Stimulated activated CD4-positive, alpha-beta T cell treated with anti-CD3 and anti-CD28 coated beads, Interleukin-4, amount 100 ng/mL, for 4 hours (primary cell): ENCODE results near the gene HRH3.

Source experiments
- DNase-seq, 2 experiments: peaks; one replicate each; pipeline ENCODE4 v3.0.0-alpha.2; 2020

The HRH3 gene

DNA sequence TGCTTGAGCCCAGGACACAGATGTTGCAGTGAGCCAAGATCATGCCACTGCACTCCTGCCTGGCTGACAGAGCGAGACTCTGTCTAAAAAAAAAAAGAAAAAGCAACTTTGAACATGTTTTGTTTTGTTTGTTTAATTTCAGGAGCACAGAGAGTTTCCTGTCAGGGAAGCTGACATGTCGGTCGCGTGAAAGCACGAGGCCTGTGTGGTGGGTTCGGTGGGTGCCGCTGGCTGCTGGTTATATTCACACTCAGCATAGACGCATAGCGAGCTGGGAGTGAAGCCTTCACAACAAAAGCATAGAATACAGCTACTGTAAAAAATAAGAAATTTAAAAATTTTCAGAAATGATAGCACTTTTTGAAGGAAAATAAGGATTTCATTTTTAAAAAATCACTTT is 22.8 kb downstream of the HRH3 start:
- DNase-seq = no peak

DNA sequence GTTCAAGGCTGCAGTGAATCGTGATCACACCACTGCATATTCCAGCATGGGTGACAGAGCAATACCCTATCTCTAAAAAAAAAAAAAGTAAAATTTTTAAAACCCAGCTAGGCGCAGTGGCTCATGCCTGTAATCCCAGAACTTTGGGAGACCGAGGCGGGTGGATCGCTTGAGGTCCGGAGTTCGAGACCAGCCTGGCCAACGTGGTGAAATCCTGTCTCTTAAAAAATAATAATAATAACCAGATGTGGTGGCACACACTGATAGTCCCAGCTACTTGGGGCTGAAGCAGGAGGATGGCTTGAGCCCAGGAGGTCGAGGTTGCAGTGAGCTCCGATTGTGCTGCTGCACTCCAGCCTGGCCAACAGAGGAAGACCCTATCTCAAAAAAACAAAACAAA is 23.8 kb downstream of the HRH3 start:
- no peak for DNase-seq

GRCh38 chr20:62195736-62196135 is 24.3 kb downstream of the HRH3 start:
- no peak for DNase-seq

DNA sequence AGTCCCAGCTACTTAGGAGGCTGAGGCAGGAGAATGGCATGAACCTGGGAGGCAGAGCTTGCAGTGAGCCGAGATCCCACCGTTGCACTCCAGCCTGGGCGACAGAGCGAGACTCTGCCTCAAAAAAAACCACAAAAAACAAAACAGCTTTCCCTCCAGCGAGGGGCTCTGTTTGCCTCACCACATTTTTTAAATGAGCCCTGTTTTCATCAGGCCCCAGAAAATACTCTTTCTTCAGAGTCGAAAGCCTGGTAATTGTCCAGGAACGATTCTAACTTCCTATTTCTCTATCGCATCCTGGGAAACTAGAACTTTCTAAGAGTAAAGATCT is 25.0 kb downstream of the HRH3 start:
- no peak for DNase-seq

DNA sequence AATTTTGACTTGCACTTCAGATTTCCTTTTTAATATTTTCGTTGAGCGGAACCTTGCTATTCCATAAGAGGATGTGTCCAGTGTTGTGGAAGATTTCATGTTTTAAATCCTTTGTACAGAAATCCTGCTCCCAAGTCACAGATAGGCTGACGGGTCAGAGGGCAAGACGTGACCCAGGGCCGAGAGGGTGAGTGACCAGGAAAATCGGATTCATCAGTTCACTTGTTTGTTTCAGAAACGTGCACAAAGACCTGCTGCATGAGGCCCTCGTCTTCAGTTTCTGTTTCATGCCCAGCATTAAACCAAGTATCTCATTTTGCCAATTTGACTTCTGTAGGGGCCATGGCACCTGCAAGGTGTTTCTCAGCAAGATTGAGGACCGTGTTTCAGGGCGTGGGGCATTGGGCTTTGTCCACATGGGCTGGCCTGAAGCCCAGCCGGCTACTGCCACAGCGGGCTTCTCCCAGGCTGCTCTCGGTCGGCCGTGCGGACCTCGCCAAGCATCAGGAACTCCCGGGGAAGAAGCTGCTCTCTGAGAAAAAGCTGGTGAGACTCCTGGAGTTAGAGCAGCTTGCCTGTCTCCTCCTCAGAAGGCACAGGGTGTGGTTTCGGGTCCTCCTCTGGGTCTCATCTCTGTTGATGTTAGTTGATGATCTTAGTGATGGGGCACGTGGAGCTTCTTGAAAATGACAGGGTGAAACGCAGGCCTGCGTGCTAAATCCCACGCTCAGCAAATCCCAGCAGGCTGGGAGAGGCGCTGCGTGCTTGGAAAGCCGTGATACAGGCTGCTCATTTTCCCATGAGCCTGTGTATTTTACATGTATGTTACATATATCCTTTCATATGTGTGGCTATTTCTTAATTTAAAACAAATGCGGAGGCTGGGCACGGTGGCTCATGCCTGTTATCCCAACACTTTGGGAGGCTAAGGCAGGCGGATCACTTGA is 26.7 kb downstream of the HRH3 start:
- DNase-seq = no peak

GRCh38 chr20:62192635-62193034 is 27.4 kb downstream of the HRH3 start:
- no peak for DNase-seq

DNA sequence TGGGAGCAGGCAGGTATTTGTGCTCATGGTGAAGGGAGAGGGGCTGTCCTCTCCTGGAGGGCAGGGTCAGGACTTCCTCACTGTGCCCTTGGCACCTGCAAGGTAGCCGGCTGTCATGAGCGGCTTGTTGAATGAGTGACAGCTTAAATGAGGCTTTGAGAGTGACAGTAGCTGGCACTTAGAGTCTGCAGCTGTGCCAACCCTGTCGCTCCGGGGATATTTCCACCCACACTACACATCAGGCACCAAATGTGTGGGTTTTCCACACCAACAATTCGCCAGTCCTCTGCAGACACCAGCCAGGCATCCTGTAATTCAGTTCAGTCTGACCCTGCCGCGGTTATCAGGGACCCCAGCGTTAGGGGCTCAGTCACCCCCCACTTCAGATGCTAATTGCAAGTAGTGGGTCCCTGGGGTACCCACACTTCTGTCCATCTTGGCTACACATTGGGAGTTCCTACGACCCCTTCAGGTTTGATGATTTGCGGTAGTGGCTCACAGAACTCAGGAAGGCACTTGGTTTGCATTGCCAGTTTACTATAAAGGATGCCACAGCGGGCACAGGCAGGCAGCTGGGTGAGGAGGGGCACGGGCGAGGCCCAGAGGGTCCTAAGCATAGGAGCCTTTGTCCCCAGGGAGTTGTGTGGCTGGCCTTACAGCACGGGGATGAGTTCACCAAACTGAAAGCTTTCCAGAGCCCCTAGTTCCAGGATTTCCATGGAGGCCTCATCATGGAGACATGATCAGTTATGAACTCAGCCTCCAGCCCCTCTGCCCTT is 28.1 kb downstream of the HRH3 start:
- no peak for DNase-seq

DNA sequence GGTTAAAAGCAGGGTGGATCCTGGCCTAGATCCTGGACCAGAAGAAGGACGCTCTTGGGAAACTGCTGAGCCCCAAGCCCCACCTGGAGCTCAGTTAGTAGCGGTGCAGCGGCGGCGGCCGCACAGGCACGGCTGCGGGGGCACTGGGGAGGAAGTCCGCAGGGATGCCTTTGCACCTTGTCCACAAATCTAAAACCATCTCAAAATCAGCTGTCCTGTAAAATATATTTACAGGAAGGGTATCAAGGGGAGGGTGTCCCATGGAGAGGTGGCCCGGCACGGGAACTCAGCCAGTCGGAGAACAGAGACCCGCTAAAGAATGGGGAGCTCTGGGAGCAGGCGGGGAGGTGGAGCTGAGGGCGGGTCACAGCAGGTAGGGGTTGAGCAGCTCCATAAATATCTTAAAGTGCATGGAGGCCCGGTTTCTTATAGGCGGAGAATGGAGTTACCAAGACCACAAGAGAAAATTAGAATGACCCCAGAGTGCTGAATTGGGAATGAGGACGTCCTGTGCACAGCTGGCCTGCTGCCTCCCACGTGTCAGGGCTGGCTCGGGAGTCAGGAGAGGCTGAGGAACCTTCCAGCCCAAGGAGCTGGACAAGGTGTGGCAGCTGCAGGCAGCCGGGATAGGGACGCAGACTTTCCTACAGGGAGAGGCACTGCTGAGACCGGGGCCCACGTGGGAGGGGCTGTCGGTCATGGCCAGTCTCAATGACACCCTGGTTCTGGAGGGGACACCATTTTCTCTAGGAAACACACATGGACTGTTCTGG is 29.3 kb downstream of the HRH3 start:
- no peak for DNase-seq

DNA sequence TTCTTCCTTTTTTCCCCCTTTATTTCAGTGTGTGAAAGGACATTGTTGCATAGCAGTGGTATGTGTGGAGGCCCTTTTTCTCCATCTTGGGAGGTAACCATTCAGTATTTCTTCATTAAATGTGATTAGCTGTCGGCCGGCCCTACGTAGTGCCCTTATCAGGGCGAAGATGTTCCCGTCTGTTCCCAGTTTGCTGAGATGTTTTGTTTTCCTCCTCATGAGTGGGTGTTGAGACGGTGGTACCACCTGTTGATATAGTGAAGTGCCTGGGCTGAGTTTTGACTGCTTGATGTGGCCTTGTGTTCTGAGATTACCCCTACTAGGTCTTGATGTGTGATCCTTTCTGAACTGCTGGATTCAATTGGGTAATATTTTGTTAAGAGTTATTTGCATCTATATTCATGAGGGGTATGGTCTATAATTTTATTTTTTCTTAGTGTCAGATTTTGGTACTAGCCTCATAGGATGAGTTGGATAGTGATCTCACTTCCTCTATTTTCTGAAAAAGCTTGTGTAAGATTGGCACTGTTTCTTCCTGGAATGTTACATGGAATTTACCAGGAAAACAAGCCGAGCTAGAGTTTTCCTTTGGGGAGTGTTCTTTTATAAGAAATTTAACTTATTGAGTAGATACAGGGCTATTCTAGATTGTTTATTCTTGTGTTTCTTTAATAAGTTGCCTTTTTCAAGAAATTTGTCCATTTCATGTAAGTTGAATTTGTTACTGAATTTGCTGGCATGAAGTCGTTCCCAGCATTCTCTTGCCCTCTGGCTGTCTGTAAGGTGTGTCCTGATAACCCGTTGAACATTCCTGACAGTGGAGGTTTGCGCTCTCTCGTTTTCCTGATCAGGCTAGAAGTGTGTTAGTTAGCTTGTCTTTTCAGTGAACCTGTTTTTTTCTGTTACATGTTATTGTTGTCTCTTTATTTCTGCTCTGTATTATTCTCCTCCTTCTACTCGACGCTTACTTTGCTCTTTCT is 32.9 kb downstream of the HRH3 start:
- no peak for DNase-seq

- no peak for DNase-seq
Measured at GRCh38 chr20:62186096-62186426, 34.0 kb downstream of the HRH3 start.

DNA sequence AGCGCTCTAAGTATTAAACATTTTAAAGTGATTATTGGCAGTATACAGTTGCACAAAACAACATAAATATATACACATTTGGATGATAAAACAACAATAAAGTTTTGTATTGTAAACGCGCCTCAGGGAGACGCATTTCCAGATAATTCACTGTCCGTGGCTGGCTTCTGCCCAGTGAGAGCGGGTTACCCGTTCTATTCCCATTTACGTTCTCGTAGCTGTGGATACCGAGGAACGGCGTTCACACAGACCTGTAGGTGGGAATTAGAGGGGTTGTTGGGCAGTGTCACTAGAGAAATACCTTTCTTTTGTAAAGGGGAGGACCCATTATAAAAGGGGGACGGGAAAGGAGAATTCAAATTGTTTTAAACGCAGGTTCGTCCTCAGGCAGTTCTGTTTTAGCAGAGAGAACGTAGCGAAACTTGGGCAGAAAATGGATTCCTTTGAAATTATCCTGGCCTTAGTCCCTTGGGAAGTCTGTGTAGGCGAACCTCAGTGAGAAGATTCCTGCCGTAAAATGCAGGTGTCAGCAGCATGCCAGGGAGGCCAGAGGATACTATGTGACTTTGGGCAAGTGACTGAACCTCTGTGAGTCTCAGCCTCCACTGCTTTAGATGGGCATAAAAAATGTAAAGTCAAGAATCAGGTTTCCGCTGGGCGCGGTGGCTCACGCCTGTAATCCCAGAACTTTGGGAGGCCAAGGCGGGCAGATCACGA is 36.5 kb downstream of the HRH3 start:
- no peak for DNase-seq

DNA sequence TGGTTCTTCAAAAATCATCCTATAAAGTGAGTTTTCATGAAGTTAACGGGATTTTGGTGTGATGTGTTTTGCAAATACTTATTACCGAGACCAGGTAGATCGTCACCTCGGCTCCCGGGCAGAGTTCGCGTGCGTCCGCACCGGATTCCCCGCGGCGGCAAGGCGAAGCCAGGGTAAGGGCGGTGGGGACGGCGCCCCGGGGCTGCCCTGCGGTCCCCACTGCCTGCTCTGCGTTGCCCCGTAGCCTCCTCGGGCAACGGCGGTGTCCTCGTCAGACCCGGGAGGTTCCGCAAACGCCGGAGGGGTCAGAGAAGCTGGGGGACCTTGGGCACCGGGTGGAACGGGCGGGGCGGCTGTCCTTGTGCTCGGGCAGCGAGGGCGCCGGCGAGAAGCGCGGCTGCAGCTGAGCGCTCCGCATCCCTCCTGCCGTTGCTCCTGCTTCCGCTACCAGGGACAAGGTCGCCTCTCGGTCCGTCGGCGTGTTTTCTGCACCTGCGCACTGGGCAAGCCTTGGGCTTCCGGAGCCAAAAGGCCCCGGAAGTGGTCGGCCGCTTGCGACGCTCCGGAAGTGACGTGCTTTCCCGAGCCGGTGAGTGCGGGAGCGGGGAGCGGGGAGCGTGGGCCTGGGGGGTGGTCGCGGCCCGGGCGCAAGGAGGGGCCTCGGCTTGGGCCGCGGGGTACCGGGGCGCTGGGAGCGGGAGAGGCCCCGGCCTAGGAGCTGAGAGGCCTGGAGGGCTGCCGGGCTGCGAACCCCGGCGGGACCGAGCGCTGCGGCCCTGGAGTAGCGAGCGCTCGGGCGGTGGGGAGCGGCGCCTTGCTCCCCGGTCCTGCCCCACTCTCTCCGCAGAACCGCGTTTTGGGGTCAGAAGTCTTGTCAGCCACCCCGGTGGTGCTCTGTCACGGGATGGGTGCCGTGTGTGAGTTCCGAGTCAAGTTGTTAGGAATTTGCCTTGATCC is 37.3 kb downstream of the HRH3 start, which contains the start of gene MTG2:
MTG2 (plus strand) TSS at position 560 of the 957 bp plus-strand sequence. CDS start 10,393 bp downstream, outside the sequence.
- peak; percentile 93 to 94 for DNase-seq

- DNase-seq = no peak
Measured at GRCh38 chr20:62181808-62182207, 38.3 kb downstream of the HRH3 start.

- no peak for DNase-seq
Measured at GRCh38 chr20:62179162-62179504, 40.9 kb downstream of the HRH3 start.

DNA sequence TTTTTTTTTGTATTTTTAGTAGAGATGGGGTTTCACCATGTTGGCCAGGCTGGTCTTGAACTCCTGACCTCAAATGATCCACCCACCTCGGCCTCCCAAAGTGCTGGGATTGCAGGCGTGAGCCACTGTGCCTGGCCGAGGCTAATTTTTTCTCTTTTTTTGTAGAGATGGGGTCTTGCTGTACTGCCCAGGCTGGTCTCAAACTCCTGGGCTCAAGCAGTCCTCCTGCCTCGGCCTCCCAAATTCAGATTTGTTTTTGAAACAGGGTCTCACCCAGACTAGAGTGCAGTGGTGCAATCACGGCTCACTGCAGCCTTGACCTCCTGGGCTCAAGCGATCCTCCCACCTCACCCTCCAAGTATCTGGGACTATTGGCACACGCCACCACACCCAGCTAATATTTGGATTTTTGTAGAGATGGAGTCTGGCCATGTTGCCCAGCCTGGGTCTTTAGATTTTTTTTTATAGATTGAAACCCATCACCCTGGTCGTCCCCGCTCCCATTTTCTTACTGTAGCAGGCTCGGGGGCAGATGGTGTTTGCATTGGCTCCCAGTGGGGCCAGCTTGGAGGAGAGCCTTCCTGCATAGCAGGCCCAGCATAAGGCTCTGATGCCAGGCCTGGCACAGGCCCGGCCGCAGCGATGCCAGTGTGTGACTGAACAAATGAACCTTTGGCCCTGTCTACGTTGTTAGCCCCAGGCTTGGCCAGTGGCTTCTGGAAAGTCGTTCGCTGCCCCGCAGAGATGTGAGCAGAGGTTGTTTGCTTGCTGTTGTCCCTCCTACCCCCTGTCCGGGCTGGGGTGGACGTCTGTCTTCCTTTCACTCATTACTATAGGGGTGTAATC is 41.5 kb downstream of the HRH3 start:
- no peak for DNase-seq

GRCh38 chr20:62177307-62177706 is 42.8 kb downstream of the HRH3 start:
- DNase-seq = no peak

DNA sequence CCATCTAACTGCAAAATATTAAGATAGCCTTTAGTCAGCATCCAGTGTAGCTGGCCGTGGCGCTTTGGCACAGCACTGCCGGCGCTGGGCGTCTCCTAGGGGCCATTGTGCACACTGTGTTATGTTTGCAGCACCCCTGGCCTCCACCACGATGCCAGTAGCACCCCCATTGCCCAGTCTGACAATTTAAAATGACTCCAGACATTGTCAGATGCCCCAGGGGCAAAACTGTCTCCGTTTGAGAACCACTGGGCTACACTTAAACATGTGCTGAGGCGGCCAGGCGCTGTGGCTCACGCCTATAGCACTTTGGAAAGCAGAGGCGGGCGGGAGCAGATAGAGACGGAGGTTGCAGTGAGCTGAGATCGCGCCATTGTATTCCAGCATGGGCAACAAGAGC is 43.2 kb downstream of the HRH3 start:
- no peak for DNase-seq

- no peak for DNase-seq
Measured at GRCh38 chr20:62175711-62176110, 44.4 kb downstream of the HRH3 start.

- DNase-seq = no peak
Measured at GRCh38 chr20:62174870-62175624, 45.0 kb downstream of the HRH3 start.
